Neural crest cell (in vitro differentiated cells): Measurements from ENCODE around the gene DUSP12. TPM values are rescaled to one million over a fixed set of nuclear protein-coding genes. Genes with fewer than 3 reads are reported as not detected.
"Not testable (repeated sequence)": the region's sequence is repeated elsewhere in the genome, so short reads cannot be mapped to it uniquely, and the experiment has no call there.

Source experiments
- DNase-seq: peaks from one replicate; pipeline ENCODE4 v3.0.0; 2021; ENCODE audit warnings: low read depth, mixed read lengths, low spot score
- H3K27ac Mint-ChIP-seq: one replicate; pipeline ENCODE4 v1.8.0; 2021; ENCODE audit warnings: mild to moderate bottlenecking, mixed read lengths; ENCODE audit not compliant: unreplicated experiment
- H3K27me3 Mint-ChIP-seq: 2 replicates; pipeline ENCODE4 v1.8.0; 2021; ENCODE audit warnings: low read depth, mild to moderate bottlenecking, mixed read lengths
- H3K36me3 Mint-ChIP-seq: 2 replicates; pipeline ENCODE4 v1.8.0; 2021; ENCODE audit warnings: low read depth, mild to moderate bottlenecking, mixed read lengths
- H3K4me1 Mint-ChIP-seq: 2 replicates; pipeline ENCODE4 v1.8.0; 2021; ENCODE audit warnings: mixed read lengths
- H3K4me3 Mint-ChIP-seq: one replicate; pipeline ENCODE4 v1.8.0; 2021; ENCODE audit warnings: mild to moderate bottlenecking, mixed read lengths
- H3K9me3 Mint-ChIP-seq: 2 replicates; pipeline ENCODE4 v1.8.0; 2021; ENCODE audit warnings: mixed read lengths
- CTCF ChIP-seq: fragments of 200-600 bp; sonication (generic); conservative IDR thresholded peaks from 2 replicates; pipeline ENCODE4 v1.5.0; 2021; ENCODE audit warnings: antibody characterized with exemption, mild to moderate bottlenecking
- total RNA-seq: library from RNA; stranded (reverse); gene quantifications from 2 replicates; pipeline ENCODE4 v1.2.1, GENCODE V29; 2021

DUSP12 gene
- total RNA-seq, 1 donor from 2014 or later: 39.8 TPM

- H3K9me3 Mint-ChIP-seq: no peaks in the 10 kb centered on the region
- no peak for TF ChIP-seq CTCF
- peaks cover 89% of the 10 kb centered on the region for H3K27me3 Mint-ChIP-seq
- no peak overlapping the region for H3K4me3 Mint-ChIP-seq
- no peaks in the 10 kb centered on the region for H3K4me1 Mint-ChIP-seq
- H3K27ac Mint-ChIP-seq: no peak overlapping the region
- no peak for DNase-seq
- no peaks in the 10 kb centered on the region for H3K36me3 Mint-ChIP-seq
Measured at GRCh38 chr1:161720422-161720821, 29.2 kb upstream of the DUSP12 start.

GRCh38 chr1:161720956-161721737 lies 28.4 kb upstream of the DUSP12 start, which contains the start of gene FCRLB:
Gene FCRLB, plus strand, starts transcription at chr1:161721544. Its CDS starts 1,129 bp downstream, at chr1:161722673.
- DNase-seq: no peak
- no peak within 1 kb of the TSS for H3K27ac Mint-ChIP-seq
- H3K36me3 Mint-ChIP-seq: no peaks in the 10 kb centered on the region
- no peaks in the 10 kb centered on the region for H3K9me3 Mint-ChIP-seq
- H3K4me1 Mint-ChIP-seq: peaks cover 7% of the 10 kb centered on the region
- H3K4me3 Mint-ChIP-seq: peak within 1 kb of the TSS; percentile 14
- no peak for TF ChIP-seq CTCF
- H3K27me3 Mint-ChIP-seq: peaks cover 89% of the 10 kb centered on the region

- no peak for TF ChIP-seq CTCF
- H3K4me3 Mint-ChIP-seq: peak overlapping the region; percentile 14
- H3K36me3 Mint-ChIP-seq: no peaks in the 10 kb centered on the region
- H3K27me3 Mint-ChIP-seq: peaks cover 85% of the 10 kb centered on the region
- no peak for DNase-seq
- no peaks in the 10 kb centered on the region for H3K9me3 Mint-ChIP-seq
- H3K4me1 Mint-ChIP-seq: peaks cover 8% of the 10 kb centered on the region
- H3K27ac Mint-ChIP-seq: no peak overlapping the region
Measured at GRCh38 chr1:161721738-161722343, 27.7 kb upstream of the DUSP12 start.

GRCh38 chr1:161722406-161722805 lies 27.2 kb upstream of the DUSP12 start:
- H3K27ac Mint-ChIP-seq: no peak overlapping the region
- DNase-seq: no peak
- H3K36me3 Mint-ChIP-seq: no peaks in the 10 kb centered on the region
- peaks cover 80% of the 10 kb centered on the region for H3K27me3 Mint-ChIP-seq
- no peak for TF ChIP-seq CTCF
- no peaks in the 10 kb centered on the region for H3K9me3 Mint-ChIP-seq
- no peak overlapping the region for H3K4me3 Mint-ChIP-seq
- peaks cover 8% of the 10 kb centered on the region for H3K4me1 Mint-ChIP-seq

- no peak for TF ChIP-seq CTCF
Measured at GRCh38 chr1:161723459-161724141, 26.0 kb upstream of the DUSP12 start.

GRCh38 chr1:161725258-161725907 lies 24.2 kb upstream of the DUSP12 start:
- DNase-seq, H3K27ac Mint-ChIP-seq, H3K36me3 Mint-ChIP-seq, H3K4me1 Mint-ChIP-seq, H3K9me3 Mint-ChIP-seq: not testable (repeated sequence)
- peaks cover 76% of the 10 kb centered on the region for H3K27me3 Mint-ChIP-seq
- peak overlapping the region; percentile 98 for H3K4me3 Mint-ChIP-seq

More at GRCh38 chr1:161723459-161724141, 26.0 kb upstream of the DUSP12 start:
- H3K4me1 Mint-ChIP-seq: peaks cover 8% of the 10 kb centered on the region
- H3K9me3 Mint-ChIP-seq: no peaks in the 10 kb centered on the region
- H3K4me3 Mint-ChIP-seq: peak overlapping the region; percentile 21
- H3K27me3 Mint-ChIP-seq: peaks cover 75% of the 10 kb centered on the region
- no peak for DNase-seq
- no peaks in the 10 kb centered on the region for H3K36me3 Mint-ChIP-seq
- H3K27ac Mint-ChIP-seq: no peak overlapping the region
